Measurements from ENCODE around the gene LSM12.
A peak's percentile ranks its signal among the peaks of the same experiment; 100 is the strongest.
"Not testable (repeated sequence)": the region's sequence is repeated elsewhere in the genome, so short reads cannot be mapped to it uniquely, and the experiment has no call there.

The LSM12 gene

GRCh38 chr17:44075598-44076293 is 9.3 kb upstream of the LSM12 start:
- DNase-seq: no peak

DNA sequence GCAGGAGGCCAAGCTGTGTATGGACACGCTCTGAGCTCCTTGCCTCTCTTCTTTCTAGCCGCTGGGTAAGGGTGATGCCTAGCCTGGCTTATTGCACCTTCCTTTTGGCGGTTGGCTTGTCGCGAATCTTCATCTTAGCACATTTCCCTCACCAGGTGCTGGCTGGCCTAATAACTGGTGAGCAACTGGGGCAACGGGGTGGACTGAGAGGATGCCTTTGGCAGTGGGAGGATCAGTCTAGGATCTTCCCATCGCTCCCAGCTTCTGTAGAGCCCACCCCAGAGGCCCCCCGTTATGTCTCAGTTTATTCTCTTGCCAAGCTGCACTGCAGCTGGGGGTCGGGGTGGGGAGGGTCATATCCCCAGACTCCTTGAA is 8.4 kb upstream of the LSM12 start:
- no peak for DNase-seq

GRCh38 chr17:44074231-44074910 is 7.9 kb upstream of the LSM12 start:
- no peak for DNase-seq

DNA sequence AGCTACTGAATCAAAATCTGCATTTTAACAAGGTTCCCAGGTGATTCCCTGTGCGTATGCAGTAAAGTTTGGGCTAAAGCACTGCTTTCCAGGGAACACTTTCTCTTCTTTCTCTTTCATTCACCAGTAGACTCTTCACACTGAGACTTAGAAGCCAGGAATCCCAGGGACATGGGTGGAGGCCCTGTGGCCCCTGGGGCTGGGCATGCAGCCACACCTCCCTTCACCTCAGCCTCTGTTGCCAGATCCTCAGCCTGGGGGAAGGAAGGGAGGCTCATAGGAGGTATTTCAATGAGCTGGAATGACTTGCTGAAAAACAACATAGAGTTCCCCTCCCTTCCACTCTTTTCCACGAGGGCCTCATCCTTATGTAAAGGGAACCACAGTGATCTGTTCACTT is 5.3 kb upstream of the LSM12 start:
- DNase-seq: no peak

GRCh38 chr17:44071198-44071520 is 4.7 kb upstream of the LSM12 start:
- no peak for DNase-seq

- DNase-seq: peak; percentile 66
These were observed 4.2 kb upstream of the LSM12 start, which contains the start of gene G6PC3 for GRCh38 chr17:44070455-44071197. Gene G6PC3 (plus strand): TSS chr17:44070735. CDS start chr17:44070966, 231 bp downstream.

DNA sequence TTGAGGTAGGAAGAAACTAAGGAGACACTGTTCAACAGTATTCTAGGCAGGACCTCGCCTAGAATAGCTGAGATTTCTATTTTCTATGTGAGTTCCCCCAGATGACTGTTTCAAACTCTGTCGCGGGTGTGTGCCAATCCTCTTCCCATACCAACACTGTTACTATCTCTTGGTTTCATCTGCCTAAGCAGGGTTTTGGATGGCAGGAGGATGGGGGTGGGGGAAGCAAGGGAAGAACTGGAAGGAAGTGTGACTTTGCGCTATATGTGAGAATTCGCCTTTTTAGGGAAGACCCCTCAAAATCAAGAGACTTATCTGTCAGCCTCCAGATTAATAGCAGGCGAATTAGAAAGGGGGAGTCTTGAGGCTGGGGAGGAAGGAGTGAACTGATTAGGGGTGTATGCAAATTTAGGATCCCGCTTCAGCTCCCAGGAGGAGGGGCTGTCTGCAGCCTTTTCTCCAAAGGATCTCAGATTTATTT is 3.5 kb upstream of the LSM12 start:
- DNase-seq: no peak

GRCh38 chr17:44067545-44067940 is 1.1 kb upstream of the LSM12 start:
- DNase-seq: no peak

GRCh38 chr17:44065668-44066203 is 735 bp downstream of the LSM12 start:
- no peak for DNase-seq

- no peak for DNase-seq
These were observed 2.5 kb downstream of the LSM12 start for GRCh38 chr17:44063704-44064639.

GRCh38 chr17:44062871-44063270 is 3.6 kb downstream of the LSM12 start:
- DNase-seq: no peak

- DNase-seq: no peak
These were observed 5.0 kb downstream of the LSM12 start for GRCh38 chr17:44061446-44061845.

DNA sequence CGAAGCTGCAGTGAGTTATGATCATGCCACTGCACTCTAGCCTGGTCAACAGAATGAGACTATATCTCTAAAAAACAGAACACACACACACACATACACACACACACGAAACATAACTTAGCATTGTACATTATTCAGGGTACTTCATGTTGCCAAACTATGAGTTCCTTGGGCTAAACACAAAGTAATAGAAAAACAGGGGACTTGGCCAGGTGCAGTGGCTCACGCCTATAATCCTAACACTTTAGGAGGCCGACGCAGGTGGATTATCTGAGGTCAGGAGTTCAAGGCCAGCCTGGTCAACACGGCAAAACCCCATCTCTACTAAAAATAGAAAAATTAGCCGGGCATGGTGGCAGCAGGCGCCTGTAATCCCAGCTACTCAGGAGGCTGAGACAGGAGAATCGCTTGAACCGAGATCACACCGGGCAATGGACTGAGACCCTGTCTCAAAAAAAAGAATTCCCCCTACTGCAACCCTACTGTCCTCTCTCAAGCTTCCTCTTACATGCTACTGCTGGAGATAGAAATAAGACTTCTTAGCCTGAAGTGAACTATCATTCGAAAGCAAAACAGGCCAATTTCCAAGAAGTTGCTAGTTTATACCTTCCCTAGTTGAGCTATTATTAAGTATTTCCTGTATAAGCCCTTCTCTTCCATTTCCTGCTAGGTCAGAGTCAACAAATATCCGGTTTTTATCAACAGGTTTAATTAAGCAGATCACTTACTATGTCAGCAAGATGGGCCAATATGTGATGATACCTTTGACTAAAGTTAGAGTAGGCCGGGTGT is 7.2 kb downstream of the LSM12 start:
- no peak for DNase-seq

DNA sequence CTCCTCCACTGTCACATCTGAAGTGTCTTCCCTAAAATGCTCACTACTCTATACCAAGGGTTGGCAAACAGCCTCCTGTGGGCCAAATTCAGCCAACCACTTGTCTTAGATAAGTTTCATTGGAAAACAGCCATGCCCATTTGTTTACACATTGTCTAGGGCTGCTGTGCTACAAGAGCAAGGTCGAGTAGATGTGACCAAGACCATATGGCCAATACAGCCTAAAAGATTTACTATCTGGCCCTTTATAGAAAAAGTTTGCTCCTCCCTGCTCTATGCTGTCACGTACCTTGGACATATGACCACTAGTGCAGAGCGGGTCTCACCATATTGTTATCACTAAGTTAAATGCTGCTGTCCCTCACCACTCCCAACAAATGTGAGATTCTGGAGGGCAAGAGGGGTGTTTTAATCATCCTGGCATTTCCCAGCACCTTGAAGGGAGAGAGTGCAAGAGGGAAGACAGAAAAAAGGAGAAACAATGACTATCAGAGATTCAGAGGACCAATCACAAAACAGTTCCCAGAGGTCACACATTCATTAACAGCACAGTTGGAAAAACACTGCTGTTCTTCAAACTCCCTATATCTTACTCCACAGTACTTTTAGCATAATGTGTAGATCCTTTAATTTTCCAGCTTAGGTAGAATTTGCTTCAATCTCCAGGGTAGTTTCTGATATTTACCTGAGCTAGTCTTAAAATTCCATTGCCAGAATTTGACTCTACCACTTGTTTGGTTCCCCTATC is 13.2 kb downstream of the LSM12 start:
- no peak for DNase-seq

DNA sequence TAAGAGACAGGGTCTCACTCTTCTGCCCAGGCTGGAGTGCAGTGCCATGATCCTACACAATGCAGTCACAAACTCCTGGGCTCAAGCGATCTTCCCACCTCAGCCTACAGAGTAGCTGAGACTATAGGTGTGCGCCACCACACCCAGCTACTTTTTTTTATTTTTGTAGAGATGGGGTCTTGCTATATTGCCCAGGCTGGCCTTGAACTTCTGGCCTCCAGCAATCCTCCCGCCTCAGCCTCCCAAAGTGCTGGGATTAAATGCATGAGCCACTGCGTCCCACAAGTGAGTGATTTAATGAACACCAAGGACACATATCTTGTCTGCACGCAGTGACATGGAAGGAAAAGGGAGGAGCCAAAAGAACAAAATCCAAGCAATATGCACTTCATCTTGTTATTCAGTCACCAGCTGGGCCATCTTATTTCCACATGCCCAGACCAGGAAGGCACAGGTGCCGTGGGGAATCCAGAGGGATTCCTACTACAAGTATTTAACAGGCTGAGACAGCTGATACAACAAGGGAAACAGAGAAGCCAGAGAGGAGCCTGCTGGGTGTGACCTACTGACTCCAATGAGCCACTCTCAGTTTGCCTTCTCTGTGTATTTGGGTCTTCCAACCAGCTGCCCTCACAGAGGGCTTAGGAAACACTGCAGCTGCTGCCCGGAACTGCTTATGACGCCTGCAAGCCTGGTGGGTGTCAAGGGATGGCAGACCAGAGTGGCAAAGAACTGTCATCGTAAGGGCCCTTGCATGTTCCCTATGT is 17.0 kb downstream of the LSM12 start:
- no peak for DNase-seq

- not testable (repeated sequence) for DNase-seq
These were observed 19.6 kb downstream of the LSM12 start for GRCh38 chr17:44046893-44047292.

GRCh38 chr17:44045486-44045885 is 21.0 kb downstream of the LSM12 start:
- no peak for DNase-seq

DNA sequence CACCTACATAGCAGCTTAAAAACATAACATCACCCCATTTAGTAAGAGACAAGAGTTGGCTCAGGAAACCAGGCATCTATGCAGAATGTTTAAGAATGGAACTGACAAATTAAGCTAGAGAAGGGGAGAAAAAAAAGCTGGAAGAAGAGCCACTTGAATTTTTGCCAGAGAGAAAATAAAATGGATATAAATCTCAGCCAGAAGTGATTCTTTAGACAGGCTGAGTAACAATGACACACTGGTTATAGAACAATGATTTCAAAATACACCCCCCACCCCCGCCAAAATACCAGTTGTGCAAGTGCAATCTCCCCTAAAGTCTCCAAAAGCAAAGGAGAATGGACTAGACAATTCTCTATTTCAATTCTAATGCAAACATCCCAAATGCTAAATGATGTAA is 22.4 kb downstream of the LSM12 start:
- no peak for DNase-seq

GRCh38 chr17:44043272-44043696 is 23.2 kb downstream of the LSM12 start:
- DNase-seq: no peak

Measured in effector CD8-positive, alpha-beta T cell (primary cell).